Measurements from ENCODE around the gene VSTM2L. TPM values are rescaled to one million over a fixed set of nuclear protein-coding genes. Genes with fewer than 3 reads are reported as not detected.

The VSTM2L gene
- total and polyA plus RNA-seq, 2 of the 13 experiments (the other 11 are each of a cell fraction or from before 2014, with no cell fraction given): not detected

- TF ChIP-seq THRA (CRISPR knock-in tag; IDR thresholded peaks at IDR 0.05; ENCODE audit: borderline replicate concordance) (no peak), LRRFIP1 (CRISPR knock-in tag; conservative IDR thresholded peaks at IDR 0.05) (no peak), GPBP1L1 (CRISPR knock-in tag; IDR thresholded peaks at IDR 0.05) (no peak), JUN (CRISPR knock-in tag; IDR thresholded peaks at IDR 0.05) (no peak; the same call in 1 of the 2 replicates), NFKBIZ (CRISPR knock-in tag; IDR thresholded peaks at IDR 0.05) (no peak), BCL3 (CRISPR knock-in tag; IDR thresholded peaks at IDR 0.05) (no peak), THAP7 (CRISPR knock-in tag; IDR thresholded peaks at IDR 0.05) (no peak), CBX1 (IDR thresholded peaks at IDR 0.05; ENCODE audit: low read depth) (peak; percentile 36), SETDB1 (CRISPR knock-in tag; IDR thresholded peaks at IDR 0.05; ENCODE audit: borderline replicate concordance) (no peak), FOXM1 (CRISPR knock-in tag; IDR thresholded peaks at IDR 0.05) (no peak), RFXANK (CRISPR knock-in tag; IDR thresholded peaks at IDR 0.05) (no peak), HNRNPH1 (optimal IDR thresholded peaks at IDR 0.05; ENCODE audit: low read depth, low read length) (no peak), ZNF101 (CRISPR knock-in tag; IDR thresholded peaks at IDR 0.05; ENCODE audit: borderline replicate concordance, low read depth) (no peak), CREB1 (IDR thresholded peaks at IDR 0.05) (no peak), CREB1 (CRISPR knock-in tag; IDR thresholded peaks at IDR 0.05) (no peak), ZNF430 (CRISPR knock-in tag; IDR thresholded peaks at IDR 0.05) (0 out of 2 replicates have a peak, but pooled peaks have one; percentile 13), MAF1 (CRISPR knock-in tag; IDR thresholded peaks at IDR 0.05; ENCODE audit: borderline replicate concordance) (no peak), EHMT2 (IDR thresholded peaks at IDR 0.05; ENCODE audit: borderline replicate concordance, low read depth, low read length) (peak; percentile 91), ZNF781 (CRISPR knock-in tag; IDR thresholded peaks at IDR 0.05; ENCODE audit: borderline replicate concordance, not compliant biosample characterization) (no peak), EEA1 (CRISPR knock-in tag; IDR thresholded peaks at IDR 0.05; ENCODE audit: borderline replicate concordance) (no peak), REPIN1 (CRISPR knock-in tag; IDR thresholded peaks at IDR 0.05; ENCODE audit: borderline replicate concordance, low read depth) (peak; percentile 45; the same call in 1 of the 2 replicates), SCMH1 (CRISPR knock-in tag; IDR thresholded peaks at IDR 0.05; ENCODE audit: borderline replicate concordance) (no peak), REXO4 (CRISPR knock-in tag; IDR thresholded peaks at IDR 0.05; ENCODE audit: borderline replicate concordance) (no peak)
Observed at GRCh38 chr20:37901654-37902503, 1.0 kb upstream of the VSTM2L start (continued).

Measured in HepG2 (cell line).